ENCODE results near the gene INSL6.
"Not testable (repeated sequence)": the region's sequence is repeated elsewhere in the genome, so short reads cannot be mapped to it uniquely, and the experiment has no call there.

Gene INSL6

GRCh38 chr9:5185220-5185840, at the start of gene INSL6:
TSS of gene INSL6 (minus strand) at chr9:5185639. CDS start at chr9:5185602, 37 bp downstream.
- Histone ChIP-seq H3K9ac (ENCODE audit: low read depth, low read length) (no peak within 1 kb of the TSS), H3K36me3 (ENCODE audit: control insufficient read depth, insufficient read depth, low read length) (no peaks in the 10 kb centered on the region), H3K9me3 (ENCODE audit: control insufficient read depth, insufficient read depth, low read length) (no peaks in the 10 kb centered on the region), H3K27me3 (ENCODE audit: control insufficient read depth, insufficient read depth, low read length) (no peaks in the 10 kb centered on the region), H3K4me1 (ENCODE audit: control insufficient read depth, insufficient read depth, low read length) (no peaks in the 10 kb centered on the region), H3K4me3 (ENCODE audit: low read depth, low read length) (no peak within 1 kb of the TSS)

GRCh38 chr9:5231212-5231611, 45.8 kb upstream of the INSL6 start, which contains the start of gene INSL4:
TSS of gene INSL4 (plus strand) at chr9:5231419. CDS start at chr9:5231524, 105 bp downstream.
- Histone ChIP-seq H3K9me3 (ENCODE audit: control insufficient read depth, insufficient read depth, low read length) (no peaks in the 10 kb centered on the region), H3K4me3 (ENCODE audit: low read depth, low read length) (no peak within 1 kb of the TSS), H3K9ac (ENCODE audit: low read depth, low read length) (no peak within 1 kb of the TSS), H3K27me3 (ENCODE audit: control insufficient read depth, insufficient read depth, low read length) (no peaks in the 10 kb centered on the region), H3K36me3 (ENCODE audit: control insufficient read depth, insufficient read depth, low read length) (no peaks in the 10 kb centered on the region), H3K4me1 (ENCODE audit: control insufficient read depth, insufficient read depth, low read length) (no peaks in the 10 kb centered on the region)

- no peaks in the 10 kb centered on the region for H3K9me3 ChIP-seq (ENCODE audit: control insufficient read depth, insufficient read depth, low read length)
- no peak overlapping the region for H3K9ac ChIP-seq (ENCODE audit: low read depth, low read length)
- no peak overlapping the region for H3K4me3 ChIP-seq (ENCODE audit: low read depth, low read length)
These were observed 45.1 kb upstream of the INSL6 start for GRCh38 chr9:5230554-5230953.

GRCh38 chr9:5205071-5205470, 19.6 kb upstream of the INSL6 start:
- H3K4me3 ChIP-seq (ENCODE audit: low read depth, low read length), result no peak overlapping the region
- no peaks in the 10 kb centered on the region for H3K36me3 ChIP-seq (ENCODE audit: control insufficient read depth, insufficient read depth, low read length)
- no peak overlapping the region for H3K9ac ChIP-seq (ENCODE audit: low read depth, low read length)
- H3K4me1 ChIP-seq (ENCODE audit: control insufficient read depth, insufficient read depth, low read length), result no peaks in the 10 kb centered on the region
- no peaks in the 10 kb centered on the region for H3K27me3 ChIP-seq (ENCODE audit: control insufficient read depth, insufficient read depth, low read length)
- no peaks in the 10 kb centered on the region for H3K9me3 ChIP-seq (ENCODE audit: control insufficient read depth, insufficient read depth, low read length)

More at GRCh38 chr9:5230554-5230953, 45.1 kb upstream of the INSL6 start:
- Histone ChIP-seq H3K36me3 (ENCODE audit: control insufficient read depth, insufficient read depth, low read length) (no peaks in the 10 kb centered on the region), H3K4me1 (ENCODE audit: control insufficient read depth, insufficient read depth, low read length) (no peaks in the 10 kb centered on the region), H3K27me3 (ENCODE audit: control insufficient read depth, insufficient read depth, low read length) (no peaks in the 10 kb centered on the region)

GRCh38 chr9:5195463-5195862, 10.0 kb upstream of the INSL6 start:
- Histone ChIP-seq H3K4me3 (ENCODE audit: low read depth, low read length) (no peak overlapping the region), H3K36me3 (ENCODE audit: control insufficient read depth, insufficient read depth, low read length) (no peaks in the 10 kb centered on the region), H3K9ac (ENCODE audit: low read depth, low read length) (no peak overlapping the region), H3K9me3 (ENCODE audit: control insufficient read depth, insufficient read depth, low read length) (no peaks in the 10 kb centered on the region), H3K27me3 (ENCODE audit: control insufficient read depth, insufficient read depth, low read length) (no peaks in the 10 kb centered on the region), H3K4me1 (ENCODE audit: control insufficient read depth, insufficient read depth, low read length) (no peaks in the 10 kb centered on the region)

- no peaks in the 10 kb centered on the region for H3K9me3 ChIP-seq (ENCODE audit: control insufficient read depth, insufficient read depth, low read length)
- no peaks in the 10 kb centered on the region for H3K36me3 ChIP-seq (ENCODE audit: control insufficient read depth, insufficient read depth, low read length)
- no peak overlapping the region for H3K9ac ChIP-seq (ENCODE audit: low read depth, low read length)
- H3K27me3 ChIP-seq (ENCODE audit: control insufficient read depth, insufficient read depth, low read length), result no peaks in the 10 kb centered on the region
- H3K4me1 ChIP-seq (ENCODE audit: control insufficient read depth, insufficient read depth, low read length), result no peaks in the 10 kb centered on the region
- H3K4me3 ChIP-seq (ENCODE audit: low read depth, low read length), result no peak overlapping the region
These were observed 7.9 kb upstream of the INSL6 start for GRCh38 chr9:5193345-5193744.

- Histone ChIP-seq H3K4me1 (ENCODE audit: control insufficient read depth, insufficient read depth, low read length) (no peaks in the 10 kb centered on the region), H3K9me3 (ENCODE audit: control insufficient read depth, insufficient read depth, low read length) (no peaks in the 10 kb centered on the region), H3K27me3 (ENCODE audit: control insufficient read depth, insufficient read depth, low read length) (no peaks in the 10 kb centered on the region), H3K36me3 (ENCODE audit: control insufficient read depth, insufficient read depth, low read length) (no peaks in the 10 kb centered on the region), H3K4me3 (ENCODE audit: low read depth, low read length) (no peak overlapping the region), H3K9ac (ENCODE audit: low read depth, low read length) (no peak overlapping the region)
These were observed 6.5 kb upstream of the INSL6 start for GRCh38 chr9:5191985-5192384.

GRCh38 chr9:5188060-5188984, 2.9 kb upstream of the INSL6 start:
- H3K4me1 ChIP-seq (ENCODE audit: control insufficient read depth, insufficient read depth, low read length), result no peaks in the 10 kb centered on the region
- H3K27me3 ChIP-seq (ENCODE audit: control insufficient read depth, insufficient read depth, low read length), result no peaks in the 10 kb centered on the region
- no peaks in the 10 kb centered on the region for H3K36me3 ChIP-seq (ENCODE audit: control insufficient read depth, insufficient read depth, low read length)

GRCh38 chr9:5186416-5187169, 1.2 kb upstream of the INSL6 start:
- H3K36me3 ChIP-seq (ENCODE audit: control insufficient read depth, insufficient read depth, low read length), result no peaks in the 10 kb centered on the region
- no peaks in the 10 kb centered on the region for H3K4me1 ChIP-seq (ENCODE audit: control insufficient read depth, insufficient read depth, low read length)
- H3K9me3 ChIP-seq (ENCODE audit: control insufficient read depth, insufficient read depth, low read length), result no peaks in the 10 kb centered on the region
- no peaks in the 10 kb centered on the region for H3K27me3 ChIP-seq (ENCODE audit: control insufficient read depth, insufficient read depth, low read length)
- H3K4me3 ChIP-seq (ENCODE audit: low read depth, low read length), result no peak overlapping the region
- H3K9ac ChIP-seq (ENCODE audit: low read depth, low read length), result no peak overlapping the region

More at GRCh38 chr9:5188060-5188984, 2.9 kb upstream of the INSL6 start:
- Histone ChIP-seq H3K9me3 (ENCODE audit: control insufficient read depth, insufficient read depth, low read length) (no peaks in the 10 kb centered on the region), H3K4me3 (ENCODE audit: low read depth, low read length) (no peak overlapping the region), H3K9ac (ENCODE audit: low read depth, low read length) (no peak overlapping the region)

GRCh38 chr9:5184776-5185175, 663 bp downstream of the INSL6 start:
- H3K9ac ChIP-seq (ENCODE audit: low read depth, low read length), result no peak overlapping the region
- no peaks in the 10 kb centered on the region for H3K27me3 ChIP-seq (ENCODE audit: control insufficient read depth, insufficient read depth, low read length)
- H3K4me1 ChIP-seq (ENCODE audit: control insufficient read depth, insufficient read depth, low read length), result no peaks in the 10 kb centered on the region
- no peaks in the 10 kb centered on the region for H3K36me3 ChIP-seq (ENCODE audit: control insufficient read depth, insufficient read depth, low read length)
- no peaks in the 10 kb centered on the region for H3K9me3 ChIP-seq (ENCODE audit: control insufficient read depth, insufficient read depth, low read length)
- no peak overlapping the region for H3K4me3 ChIP-seq (ENCODE audit: low read depth, low read length)

GRCh38 chr9:5180631-5181030, 4.8 kb downstream of the INSL6 start:
- not testable (repeated sequence) for H3K9ac ChIP-seq (ENCODE audit: low read depth, low read length); H3K9me3 ChIP-seq (ENCODE audit: control insufficient read depth, insufficient read depth, low read length); H3K27me3 ChIP-seq (ENCODE audit: control insufficient read depth, insufficient read depth, low read length); H3K4me3 ChIP-seq (ENCODE audit: low read depth, low read length); H3K36me3 ChIP-seq (ENCODE audit: control insufficient read depth, insufficient read depth, low read length); H3K4me1 ChIP-seq (ENCODE audit: control insufficient read depth, insufficient read depth, low read length)
